Psoas muscle (tissue), 8 donors: ENCODE results near the gene LHFPL6. TPM values are rescaled to one million over a fixed set of nuclear protein-coding genes. Genes with fewer than 3 reads are reported as not detected.

Experiments used
- ATAC-seq, 4 donors: fragments of 200-7000 bp; cut with Tn5 transposase; one replicate each; pipeline ENCODE4 v1.9.1; 2020; ENCODE audit warnings: moderate library complexity in 3 of 4, mild to moderate bottlenecking in 2 of 4
- DNase-seq, 2 donors: peaks; one replicate each; pipeline ENCODE4 v3.0.0-alpha.2; 2020
- H3K27ac ChIP-seq: fragments of 200-600 bp; one replicate; pipeline ENCODE4 v1.8.0; 2022
- H3K27me3 ChIP-seq, 3 donors: fragments of 200-600 bp in 1 of 3; one replicate each; pipeline versions ENCODE4 v1.6.1 to v1.8.0; 2013 to 2022; ENCODE audit warnings: low read length in 2 of 3, mild to moderate bottlenecking in 2 of 3, moderate library complexity in 1 of 3; ENCODE audit not compliant: insufficient read depth in 3 of 3
- H3K36me3 ChIP-seq, 2 donors: fragments of 200-600 bp in 1 of 2; one replicate each; pipeline versions ENCODE4 v1.6.1 to v1.8.0; 2013 to 2022; ENCODE audit warnings: low read depth in 1 of 2, mild to moderate bottlenecking in 1 of 2, moderate library complexity in 1 of 2; ENCODE audit not compliant: insufficient read depth in 1 of 2
- H3K4me1 ChIP-seq: fragments of 200-600 bp; one replicate; pipeline ENCODE4 v1.8.0; 2022
- H3K4me3 ChIP-seq: fragments of 200-600 bp; one replicate; pipeline ENCODE4 v1.8.0; 2022; ENCODE audit warnings: mild to moderate bottlenecking
- H3K9me3 ChIP-seq: fragments of 200-600 bp; one replicate; pipeline ENCODE4 v1.8.0; 2022
- WGBS, 3 donors: extraction: QIAGEN DNeasy Blood & Tissue Kit; methylation state at CpG; one replicate each; pipeline versions ENCODE4 v1.1.6 to v1.1.7; 2013; 5-methylcytosine and 5-hydroxymethylcytosine counted together
- intact Hi-C, 2 donors: fragments of 100-400 bp; cut with DNase I; formaldehyde crosslinking; loops; one replicate each; pipeline versions ENCODE4 v1.11.0 to v1.14.2; 2022
- polyA plus RNA-seq, 3 donors: library from polyadenylated mRNA; stranded (reverse); fragments of 200-250 nt; gene quantifications; one replicate each; pipeline ENCODE4 v1.2.3, GENCODE V29; 2013
- total RNA-seq, 4 donors: library from RNA; stranded (reverse); fragmentation: NEBNext Ultra II Directional in 2 of 4; extraction: Animal tissue kit (Norgen Biotek cat#: 25700) in 2 of 4; gene quantifications; one replicate each; pipeline versions ENCODE4 v1.2.1 to v1.2.4, GENCODE V29; 2021 to 2023
- TF ChIP-seq, protein P1 (sequence below): fragments of 200-600 bp; IDR thresholded peaks from one replicate; pipeline ENCODE4 v1.8.0; 2022; ENCODE audit warnings: antibody characterized with exemption
- donor health status: healthy with polysubstance abuse.
- donor health status: DM: no; HTN: no; CAD: no; lungs with moderate emphysema.
- donor health status: Bipolar disorder and iron deficiency.
- donor health status: healthy.
- donor health status: DM: yes; HTN: yes; CAD: no.
- donor health status: DM: no; HTN: no; CAD: no.
- donor health status: DM: no; HTN: no; CAD: no.
- donor health status: DM: yes; HTN: yes; CAD: no.

LHFPL6 gene
- total and polyA plus RNA-seq, 7 donors, result 15.0 to 35.8 (median 17.3) TPM

DNA sequence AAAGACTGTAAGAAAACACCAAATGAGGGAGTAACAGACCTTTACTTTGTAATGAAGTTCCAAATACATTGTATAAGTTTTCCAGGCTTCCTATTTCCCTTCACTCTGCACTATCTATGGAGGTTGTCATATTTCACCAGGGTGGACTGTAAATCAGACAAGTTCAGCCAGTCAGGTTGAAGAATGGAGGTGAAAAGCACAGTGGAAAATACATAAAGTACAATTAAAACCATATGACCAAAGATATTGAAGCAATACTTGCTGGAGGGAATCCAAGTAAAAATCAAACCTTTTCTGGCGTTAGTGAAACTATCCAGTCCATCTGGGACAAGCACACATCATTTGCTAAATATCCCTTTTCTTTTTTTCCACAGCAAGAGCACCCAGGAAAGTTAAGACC, 3.2 kb downstream of the LHFPL6 start:
- H3K9me3 ChIP-seq, result no peaks in the 10 kb centered on the region
- peaks cover 4% of the 10 kb centered on the region for H3K4me1 ChIP-seq
- DNase-seq (no peak), ATAC-seq (no peak)
- intact Hi-C loops, result no loop called here
- no peak overlapping the region for H3K27ac ChIP-seq
- H3K27me3 ChIP-seq, result peaks cover 0 to 21% (median 0%) of the 10 kb centered on the region in 3 donors
- WGBS, 3 donors, result 31 to 45% (median 40%) methylated on average over 1 of the region's 1 CpG
- H3K36me3 ChIP-seq, result no peaks in the 10 kb centered on the region
- peak overlapping the region; percentile 85 for H3K4me3 ChIP-seq
- TF ChIP-seq, protein P1, sequence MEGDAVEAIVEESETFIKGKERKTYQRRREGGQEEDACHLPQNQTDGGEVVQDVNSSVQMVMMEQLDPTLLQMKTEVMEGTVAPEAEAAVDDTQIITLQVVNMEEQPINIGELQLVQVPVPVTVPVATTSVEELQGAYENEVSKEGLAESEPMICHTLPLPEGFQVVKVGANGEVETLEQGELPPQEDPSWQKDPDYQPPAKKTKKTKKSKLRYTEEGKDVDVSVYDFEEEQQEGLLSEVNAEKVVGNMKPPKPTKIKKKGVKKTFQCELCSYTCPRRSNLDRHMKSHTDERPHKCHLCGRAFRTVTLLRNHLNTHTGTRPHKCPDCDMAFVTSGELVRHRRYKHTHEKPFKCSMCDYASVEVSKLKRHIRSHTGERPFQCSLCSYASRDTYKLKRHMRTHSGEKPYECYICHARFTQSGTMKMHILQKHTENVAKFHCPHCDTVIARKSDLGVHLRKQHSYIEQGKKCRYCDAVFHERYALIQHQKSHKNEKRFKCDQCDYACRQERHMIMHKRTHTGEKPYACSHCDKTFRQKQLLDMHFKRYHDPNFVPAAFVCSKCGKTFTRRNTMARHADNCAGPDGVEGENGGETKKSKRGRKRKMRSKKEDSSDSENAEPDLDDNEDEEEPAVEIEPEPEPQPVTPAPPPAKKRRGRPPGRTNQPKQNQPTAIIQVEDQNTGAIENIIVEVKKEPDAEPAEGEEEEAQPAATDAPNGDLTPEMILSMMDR, result no peak

DNA sequence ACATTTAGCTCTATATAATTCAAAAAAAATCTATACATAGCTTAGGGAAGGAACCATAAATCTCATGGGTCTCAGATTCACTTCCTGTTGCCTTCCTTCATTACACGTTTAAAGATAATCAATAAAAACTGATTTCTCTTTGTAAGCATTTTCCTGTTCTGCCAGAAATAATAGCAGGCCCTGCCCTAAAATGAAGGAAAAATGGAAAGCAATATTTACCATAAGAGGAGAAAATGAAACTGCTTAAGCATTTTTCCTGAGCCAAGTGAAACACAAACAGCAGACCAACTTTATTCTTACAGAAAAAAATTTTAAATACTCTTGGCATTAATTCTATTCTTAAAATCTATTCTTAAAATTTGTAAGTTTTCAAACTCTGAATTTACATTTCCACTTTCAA, 4.0 kb downstream of the LHFPL6 start:
- peak overlapping the region; percentile 85 for H3K4me3 ChIP-seq
- peaks cover 4% of the 10 kb centered on the region for H3K4me1 ChIP-seq
- TF ChIP-seq, protein P1, result no peak
- H3K27ac ChIP-seq, result no peak overlapping the region
- intact Hi-C loops, result no loop called here
- DNase-seq, result no peak
- WGBS, 3 donors, result 33 to 38% (median 36%) methylated on average over 1 of the region's 1 CpG
- peaks cover 0 to 21% (median 0%) of the 10 kb centered on the region in 3 donors for H3K27me3 ChIP-seq
- H3K36me3 ChIP-seq, result no peaks in the 10 kb centered on the region
- ATAC-seq, result no peak
- H3K9me3 ChIP-seq, result no peaks in the 10 kb centered on the region

DNA sequence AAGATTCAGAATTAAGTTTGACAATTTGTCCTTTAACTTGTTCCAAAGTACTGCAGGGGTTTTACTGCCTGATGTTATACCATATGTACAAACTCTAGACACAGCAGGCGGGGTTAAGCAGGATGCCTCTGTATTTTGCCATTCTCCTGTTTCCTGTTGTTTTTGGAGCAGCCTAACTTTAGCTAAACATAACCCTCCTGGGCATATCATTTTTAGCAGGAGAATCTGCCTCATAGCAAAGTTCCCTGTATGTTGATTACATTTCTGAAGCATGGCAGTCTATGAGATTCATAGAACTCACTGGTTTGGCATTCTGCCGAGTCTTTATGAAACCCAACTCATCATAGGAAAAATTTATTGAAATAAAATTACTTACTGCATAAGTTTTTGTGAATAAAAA, 5.2 kb downstream of the LHFPL6 start:
- DNase-seq (no peak), ATAC-seq (no peak)
- H3K4me3 ChIP-seq, result peak overlapping the region; percentile 85
- 48 to 56% (median 55%) methylated on average over 2 of the region's 2 CpGs for WGBS, 3 donors
- H3K27me3 ChIP-seq, result peaks cover 0 to 17% (median 0%) of the 10 kb centered on the region in 3 donors
- TF ChIP-seq, protein P1, result no peak
- no peaks in the 10 kb centered on the region for H3K36me3 ChIP-seq
- no peak overlapping the region for H3K27ac ChIP-seq
- intact Hi-C loops, result no loop called here
- H3K9me3 ChIP-seq, result no peaks in the 10 kb centered on the region
- H3K4me1 ChIP-seq, result peaks cover 4% of the 10 kb centered on the region

- TF ChIP-seq, protein P1, result no peak
Observed at GRCh38 chr13:39596685-39597084, 6.3 kb downstream of the LHFPL6 start.

GRCh38 chr13:39596176-39596575, 6.8 kb downstream of the LHFPL6 start:
- no peaks in the 10 kb centered on the region for H3K9me3 ChIP-seq
- ATAC-seq (no peak), DNase-seq (no peak)
- H3K36me3 ChIP-seq, result no peaks in the 10 kb centered on the region
- TF ChIP-seq, protein P1, result no peak
- peaks cover 0 to 8% (median 0%) of the 10 kb centered on the region in 3 donors for H3K27me3 ChIP-seq
- peaks cover 4% of the 10 kb centered on the region for H3K4me1 ChIP-seq
- WGBS, 3 donors, result 68 to 78% (median 77%) methylated on average over 2 of the region's 2 CpGs
- H3K4me3 ChIP-seq, result no peak overlapping the region
- H3K27ac ChIP-seq, result no peak overlapping the region
- intact Hi-C loops, result no loop called here

More at GRCh38 chr13:39596685-39597084, 6.3 kb downstream of the LHFPL6 start:
- peaks cover 4% of the 10 kb centered on the region for H3K4me1 ChIP-seq
- no peaks in the 10 kb centered on the region for H3K36me3 ChIP-seq
- no peak for DNase-seq
- H3K27ac ChIP-seq, result no peak overlapping the region
- 53 to 57% (median 54%) methylated on average over 3 of the region's 3 CpGs for whole genome bisulfite sequencing, 3 donors
- intact Hi-C loops, result no loop called here
- H3K9me3 ChIP-seq, result no peaks in the 10 kb centered on the region
- ATAC-seq, result peak in 2 of 4 donors; percentile 30 to 53
- peaks cover 0 to 8% (median 0%) of the 10 kb centered on the region in 3 donors for H3K27me3 ChIP-seq
- no peak overlapping the region for H3K4me3 ChIP-seq
